Measurements from ENCODE around the gene SYT17. TPM values are rescaled to one million over a fixed set of nuclear protein-coding genes. Genes with fewer than 3 reads are reported as not detected.
A peak's percentile ranks its signal among the peaks of the same experiment; 100 is the strongest.

SYT17 gene
- polyA plus RNA-seq (2011; rRNA removed) (18.7 and 28.1 TPM in 2 replicates), polyA plus RNA-seq (2017; fragmentation: RNase III; extraction: RNeasy Plus Mini Kit Qiagen cat#74134 plus additional on column Dnase treatment) (8.3 to 10.7 TPM (median 9.8 TPM) in 3 replicates), polyA minus RNA-seq (2011; rRNA and poly(A)+ RNA removed) (42.4 and 65.7 TPM in 2 replicates)
- 30.4 and 32.1 TPM in 2 replicates for polyA plus RNA-seq (2012; cell fraction: cytosol; rRNA removed)
- 43.8 and 51.1 TPM in 2 replicates for polyA plus RNA-seq (2012; cell fraction: nucleus; rRNA removed)

DNA sequence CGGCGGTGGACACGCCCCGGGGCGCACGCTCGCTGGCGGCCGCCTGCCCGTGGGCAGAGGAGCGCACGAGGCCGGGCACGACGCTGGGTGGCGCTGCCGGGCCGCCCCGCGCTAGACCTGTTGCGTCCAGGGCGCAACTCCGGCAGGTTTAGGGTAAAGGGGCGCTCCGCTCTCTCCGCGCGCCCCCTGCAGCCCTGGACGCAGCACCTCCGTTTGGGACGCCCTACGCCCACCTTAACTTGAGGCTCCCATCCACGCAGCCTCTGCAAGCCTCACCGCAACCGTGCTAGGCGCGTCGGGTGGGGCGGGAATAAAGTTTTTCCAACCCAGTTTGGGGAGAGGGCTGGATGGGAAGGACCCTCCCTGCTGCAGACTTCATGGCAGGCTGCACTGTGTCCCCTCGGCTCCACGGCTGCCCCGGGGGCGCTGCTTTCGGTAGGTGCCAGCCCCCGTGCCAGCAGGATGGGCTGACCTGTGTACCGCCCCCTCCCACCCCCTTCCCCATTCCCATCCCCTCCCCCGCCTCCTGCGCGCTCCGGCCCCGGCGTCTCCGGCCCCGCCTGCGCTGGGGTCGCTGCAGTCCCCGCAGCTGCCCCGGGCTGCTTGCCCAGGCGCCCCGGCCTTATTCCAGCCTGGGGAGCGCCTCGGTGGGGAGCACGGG lies at the start of gene SYT17:
Gene SYT17 (plus strand): TSS at position 531 of the 661 bp plus-strand sequence. CDS start 407 bp downstream, outside the sequence.
- POLR2A ChIA-PET = no interaction called here
- FAIRE-seq = no peak
- Histone ChIP-seq H3K4me2 (peak within 1 kb of the TSS; percentile 84), H3K9me3 (peaks cover 7% of the 10 kb centered on the region; the same call in 1 of the 3 replicates), H3K27ac (peak within 1 kb of the TSS; percentile 91 to 96), H3K4me3 (peak within 1 kb of the TSS; percentile 84), H3K4me1 (peaks cover 26% of the 10 kb centered on the region)
- WGBS (ENCODE audit: missing lambda C conversion rate) = under 1% methylated on average over 22 of the region's 63 CpGs
- peak; percentile 80 to 90 for DNase-seq (ENCODE audit: low read depth in 1 of 2, low spot score in 1 of 2)
- CTCF ChIA-PET = interaction anchor here (0.9 to 2.0 kb wide), 5 partner anchors 10 to 208 kb away, joined by 3 to 10 read pairs (median 5); no protein-coding TSS in a partner anchor
- ATAC-seq = peak; percentile 94 to 95
- TF ChIP-seq RFX5 (IDR thresholded peaks at IDR 0.05) = no peak
- TF ChIP-seq GATA3 (IDR thresholded peaks at IDR 0.05; ENCODE audit: borderline replicate concordance) = no peak
- TF ChIP-seq CHD4 (IDR thresholded peaks at IDR 0.05; ENCODE audit: borderline replicate concordance) = no peak
- no peak for TF ChIP-seq EHF (CRISPR knock-in tag; IDR thresholded peaks at IDR 0.05)
- peak; percentile 80 to 96 for TF ChIP-seq RAD21 (conservative IDR thresholded peaks at IDR 0.05 in 1 of 2, IDR thresholded peaks at IDR 0.05 in 1 of 2)
- no peak for TF ChIP-seq RARB (CRISPR knock-in tag; IDR thresholded peaks at IDR 0.05)
- TF ChIP-seq MYC (IDR thresholded peaks at IDR 0.05; ENCODE audit: borderline replicate concordance, low read length) = peak; percentile 92
- TF ChIP-seq PBX3 (IDR thresholded peaks at IDR 0.05) = no peak
- TF ChIP-seq ESRRA (IDR thresholded peaks at IDR 0.05; ENCODE audit: borderline replicate concordance, low read length) = no peak
- no peak for TF ChIP-seq ZFP36 (IDR thresholded peaks at IDR 0.05; ENCODE audit: borderline replicate concordance, partially characterized antibody)
- TF ChIP-seq ZNF302 (CRISPR knock-in tag; IDR thresholded peaks at IDR 0.05) = no peak
- TF ChIP-seq CBX2 (IDR thresholded peaks at IDR 0.05; ENCODE audit: borderline replicate concordance, low read depth) = no peak
- no peak for TF ChIP-seq FOXS1 (CRISPR knock-in tag; IDR thresholded peaks at IDR 0.05)
- TF ChIP-seq EHMT2 (IDR thresholded peaks at IDR 0.05; ENCODE audit: low read depth) = no peak
- no peak for TF ChIP-seq RCOR1 (IDR thresholded peaks at IDR 0.05; ENCODE audit: low read depth, low read length)
- no peak for TF ChIP-seq HEYL (CRISPR knock-in tag; IDR thresholded peaks at IDR 0.05)
- TF ChIP-seq NPAS2 (CRISPR knock-in tag; IDR thresholded peaks at IDR 0.05; ENCODE audit: borderline replicate concordance) = peak; percentile 54; the same call in 1 of the 2 replicates
- no peak for TF ChIP-seq KDM5A (IDR thresholded peaks at IDR 0.05)
- TF ChIP-seq, protein P1, sequence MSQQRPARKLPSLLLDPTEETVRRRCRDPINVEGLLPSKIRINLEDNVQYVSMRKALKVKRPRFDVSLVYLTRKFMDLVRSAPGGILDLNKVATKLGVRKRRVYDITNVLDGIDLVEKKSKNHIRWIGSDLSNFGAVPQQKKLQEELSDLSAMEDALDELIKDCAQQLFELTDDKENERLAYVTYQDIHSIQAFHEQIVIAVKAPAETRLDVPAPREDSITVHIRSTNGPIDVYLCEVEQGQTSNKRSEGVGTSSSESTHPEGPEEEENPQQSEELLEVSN (IDR thresholded peaks at IDR 0.05; ENCODE audit: borderline replicate concordance, low read depth) = peak; percentile 66
- TF ChIP-seq HOXB5 (CRISPR knock-in tag; IDR thresholded peaks at IDR 0.05) = no peak
- no peak for TF ChIP-seq REST (IDR thresholded peaks at IDR 0.05)
- no peak for TF ChIP-seq EP300 (IDR thresholded peaks at IDR 0.05)
- no peak for TF ChIP-seq USF2 (IDR thresholded peaks at IDR 0.05)
- TF ChIP-seq, protein P2, sequence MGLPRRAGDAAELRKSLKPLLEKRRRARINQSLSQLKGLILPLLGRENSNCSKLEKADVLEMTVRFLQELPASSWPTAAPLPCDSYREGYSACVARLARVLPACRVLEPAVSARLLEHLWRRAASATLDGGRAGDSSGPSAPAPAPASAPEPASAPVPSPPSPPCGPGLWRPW (IDR thresholded peaks at IDR 0.05) = no peak
- TF ChIP-seq, protein P3, sequence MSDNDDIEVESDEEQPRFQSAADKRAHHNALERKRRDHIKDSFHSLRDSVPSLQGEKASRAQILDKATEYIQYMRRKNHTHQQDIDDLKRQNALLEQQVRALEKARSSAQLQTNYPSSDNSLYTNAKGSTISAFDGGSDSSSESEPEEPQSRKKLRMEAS (IDR thresholded peaks at IDR 0.05) = peak; percentile 95
- no peak for TF ChIP-seq JUNB (IDR thresholded peaks at IDR 0.05)
- peak; percentile 36; the same call in 1 of the 2 replicates for TF ChIP-seq POLR2A (IDR thresholded peaks at IDR 0.05; ENCODE audit: low read length)
- TF ChIP-seq RNF2 (IDR thresholded peaks at IDR 0.05; ENCODE audit: borderline replicate concordance, low read depth) = no peak
- TF ChIP-seq CEBPB (IDR thresholded peaks at IDR 0.05) = no peak
- TF ChIP-seq SMC3 (IDR thresholded peaks at IDR 0.05) = peak; percentile 96
- no peak for TF ChIP-seq SREBF2 (IDR thresholded peaks at IDR 0.05)
- TF ChIP-seq MAFK (IDR thresholded peaks at IDR 0.05; ENCODE audit: partially characterized antibody) = no peak

All from A549 (cell line).